HG03060 (cell line): ENCODE data around the gene HACL1.
A peak's percentile ranks its signal among the peaks of the same experiment; 100 is the strongest.

Experiments used
- ATAC-seq: cut with Tn5 transposase; IDR thresholded peaks from one replicate; pipeline ENCODE4 v1.9.1; 2021; ENCODE audit warnings: low read depth, moderate number of reproducible peaks; ENCODE audit not compliant: unreplicated experiment

Gene HACL1

GRCh38 chr3:15585111-15585845 lies 16.1 kb downstream of the HACL1 start:
- no peak for ATAC-seq

DNA sequence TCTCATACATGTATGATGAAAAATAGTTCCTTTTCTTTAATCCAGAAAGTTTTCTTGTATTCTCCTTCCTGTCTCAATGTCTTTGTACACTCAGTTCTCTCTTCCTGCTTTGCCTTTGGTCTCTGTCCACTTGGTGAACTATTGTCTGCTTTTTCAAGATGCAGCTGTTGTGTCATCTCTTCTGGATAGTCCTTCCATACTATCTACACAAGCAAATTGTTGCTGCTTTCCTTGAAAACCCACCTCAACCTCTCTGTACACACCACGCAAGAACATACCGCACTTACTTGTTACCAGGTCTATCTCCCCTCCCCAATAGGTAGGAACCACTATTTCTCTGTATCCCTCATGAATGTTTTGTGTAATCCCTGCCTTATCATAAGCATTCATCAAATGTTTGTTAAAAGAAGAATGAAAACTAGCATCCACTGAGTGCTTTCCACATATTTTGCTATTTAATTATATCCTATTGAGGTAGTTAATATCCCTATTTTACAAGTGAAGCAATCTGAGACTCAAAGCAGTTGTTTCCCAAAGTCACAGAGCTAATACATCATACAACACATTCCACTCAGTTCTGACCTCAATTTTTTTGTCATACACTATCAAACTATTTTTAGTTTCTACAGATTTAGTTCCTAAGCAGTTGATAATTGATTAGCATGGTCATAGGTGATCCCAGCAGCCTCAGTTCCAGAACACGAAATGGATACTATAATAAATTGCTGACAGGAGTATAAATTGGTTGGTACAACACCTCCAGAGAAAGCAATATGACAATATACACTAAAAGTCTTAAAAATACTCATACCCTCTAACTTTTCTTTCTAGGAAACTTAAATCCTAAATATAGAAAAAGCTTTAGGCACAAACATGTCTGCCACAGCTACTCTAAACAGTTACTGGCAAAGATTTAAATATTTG lies 19.6 kb downstream of the HACL1 start:
- no peak for ATAC-seq

GRCh38 chr3:15579051-15579450 lies 22.3 kb downstream of the HACL1 start:
- no peak for ATAC-seq

- ATAC-seq, result no peak
Observed at GRCh38 chr3:15578289-15578867, 23.0 kb downstream of the HACL1 start.

GRCh38 chr3:15576475-15576874 lies 24.9 kb downstream of the HACL1 start:
- ATAC-seq, result no peak

- ATAC-seq, result no peak
Observed at GRCh38 chr3:15575446-15575845, 25.9 kb downstream of the HACL1 start.

GRCh38 chr3:15572138-15572537 lies 29.2 kb downstream of the HACL1 start:
- no peak for ATAC-seq

- no peak for ATAC-seq
Observed at GRCh38 chr3:15563190-15563589, 38.2 kb downstream of the HACL1 start.

DNA sequence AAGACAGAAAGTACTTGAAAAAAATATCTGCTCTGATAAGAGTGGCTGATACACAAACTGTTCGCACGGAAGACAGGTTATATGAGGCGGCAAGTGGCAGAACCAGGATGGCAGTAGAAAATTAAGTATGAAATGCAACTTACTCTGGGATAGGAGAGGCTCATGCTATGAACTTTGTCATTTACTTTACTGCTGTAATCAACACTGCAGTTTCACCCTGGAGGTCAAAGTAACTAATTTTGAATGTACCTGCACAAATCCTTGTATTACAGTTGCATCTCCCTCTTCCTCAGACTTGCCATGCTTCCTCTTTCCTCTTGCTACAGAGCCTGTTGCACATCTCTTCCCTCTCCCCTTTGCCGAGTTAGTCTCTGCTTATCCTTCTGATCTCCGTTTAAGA lies 38.8 kb downstream of the HACL1 start:
- no peak for ATAC-seq

- ATAC-seq, result no peak
Observed at GRCh38 chr3:15558581-15558980, 42.8 kb downstream of the HACL1 start.

DNA sequence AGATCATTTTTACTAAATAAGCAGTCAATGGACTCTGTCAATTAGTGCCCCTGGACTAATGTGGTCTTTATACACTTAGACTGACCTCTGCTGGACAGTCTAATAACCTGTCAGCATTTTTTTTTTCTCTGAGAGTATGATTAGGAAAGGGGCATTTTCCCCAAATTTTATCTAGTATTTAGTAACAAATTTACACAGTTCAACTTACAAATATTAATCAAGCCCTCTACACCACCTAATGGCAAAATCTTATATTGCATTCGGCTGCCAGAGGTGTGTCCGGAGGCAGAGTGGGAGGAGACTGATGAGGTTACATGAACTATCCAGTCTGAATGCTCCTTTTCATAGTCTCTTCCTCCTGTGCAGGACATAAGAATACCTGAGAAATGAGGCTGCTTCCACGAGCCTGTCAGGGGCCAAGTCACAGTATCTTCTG lies 43.8 kb downstream of the HACL1 start:
- ATAC-seq, result peak; percentile 57

DNA sequence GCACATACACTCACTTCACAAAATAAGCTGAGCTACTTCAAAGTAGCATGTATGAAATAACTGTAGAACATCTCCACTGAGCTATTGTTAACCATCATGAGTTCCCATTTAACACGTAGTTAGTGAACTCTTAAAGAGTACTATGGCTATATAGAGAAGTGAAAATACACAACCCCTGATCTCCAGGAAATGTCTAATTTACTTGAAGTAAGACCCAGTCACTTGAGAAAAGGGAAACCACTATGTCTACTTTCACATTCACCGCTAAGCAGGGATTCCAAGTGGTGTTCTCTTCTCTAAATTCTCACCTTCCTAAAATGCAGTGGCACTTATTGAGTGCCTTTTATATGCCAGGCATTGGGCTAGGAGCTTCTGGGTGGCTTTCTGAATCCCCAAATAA lies 44.9 kb downstream of the HACL1 start:
- ATAC-seq, result peak; percentile 68

DNA sequence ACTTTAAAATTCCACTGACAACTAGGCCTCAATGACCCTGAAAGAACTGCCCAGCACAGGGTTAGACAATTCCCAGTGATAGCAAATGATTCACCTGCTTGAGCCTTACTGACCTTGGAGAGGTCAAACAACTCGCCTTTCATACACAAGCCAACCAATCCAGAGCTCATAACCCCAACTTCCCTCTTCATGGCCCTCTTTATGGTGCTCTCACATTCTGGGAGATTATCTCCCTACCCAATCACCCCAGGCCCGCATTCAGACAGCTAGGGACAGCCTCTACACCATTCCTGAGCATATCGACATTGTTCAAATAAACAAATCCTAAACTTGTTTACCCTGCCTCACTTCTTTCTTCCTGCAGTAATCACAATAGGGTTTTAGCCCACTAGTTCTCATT lies 47.6 kb downstream of the HACL1 start:
- no peak for ATAC-seq

DNA sequence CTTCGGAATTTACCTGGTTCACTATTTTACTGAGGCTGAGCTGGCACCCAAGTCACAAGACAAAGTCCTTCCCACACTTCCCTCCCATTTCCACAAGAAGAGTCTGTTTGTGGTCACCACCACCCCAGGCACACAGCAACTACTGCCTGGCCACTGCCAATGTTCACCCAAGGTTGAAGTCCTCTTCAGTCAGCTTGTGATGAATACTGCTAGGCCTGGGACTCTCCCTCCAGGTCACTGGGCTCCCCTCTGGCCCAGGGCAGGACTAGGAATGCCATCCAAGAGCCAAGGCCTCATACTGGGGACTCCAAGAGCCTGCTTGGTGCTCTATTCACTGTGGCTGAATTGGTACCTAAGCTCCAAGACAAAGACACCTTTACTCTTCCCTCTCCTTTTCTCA lies 49.5 kb downstream of the HACL1 start:
- ATAC-seq, result no peak

DNA sequence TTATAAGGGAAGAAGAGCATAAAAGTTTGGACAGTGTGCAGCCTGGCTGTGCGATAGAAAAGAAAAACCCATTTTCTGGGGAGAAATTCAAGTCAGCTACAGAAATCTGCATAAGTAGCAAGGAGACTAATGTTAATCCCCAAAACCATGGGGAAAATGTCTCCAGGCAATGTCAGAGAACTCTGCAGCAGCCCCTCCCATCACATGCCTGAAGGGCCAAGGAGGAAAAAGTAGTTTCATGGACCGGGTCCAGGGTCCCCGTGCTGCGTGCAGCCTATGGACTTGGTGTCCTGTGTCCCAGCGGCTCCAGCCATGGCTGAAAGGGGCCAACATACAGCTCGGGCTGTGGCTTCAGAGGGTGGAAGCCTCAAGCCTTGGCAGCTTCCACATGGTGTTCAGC lies 51.5 kb downstream of the HACL1 start:
- ATAC-seq, result no peak

DNA sequence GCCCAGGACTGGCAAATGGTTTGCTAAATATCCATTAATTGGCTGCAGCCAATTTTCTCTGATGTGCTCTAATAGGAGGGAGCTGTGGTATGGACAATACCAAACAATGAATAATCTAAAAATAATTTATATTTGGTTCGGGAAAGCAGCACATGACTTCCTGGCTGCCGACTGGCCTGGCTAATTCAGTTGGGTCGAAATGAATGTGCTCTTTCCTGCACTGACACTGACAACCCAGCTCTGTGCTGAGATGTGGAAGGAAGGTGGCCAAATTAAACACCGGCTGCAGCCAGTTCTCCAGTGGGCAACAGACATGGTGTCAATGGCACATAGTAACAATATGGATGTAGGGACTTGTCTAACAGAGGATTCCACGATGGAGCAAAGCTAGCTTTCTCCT lies 58.8 kb downstream of the HACL1 start:
- ATAC-seq, result no peak

DNA sequence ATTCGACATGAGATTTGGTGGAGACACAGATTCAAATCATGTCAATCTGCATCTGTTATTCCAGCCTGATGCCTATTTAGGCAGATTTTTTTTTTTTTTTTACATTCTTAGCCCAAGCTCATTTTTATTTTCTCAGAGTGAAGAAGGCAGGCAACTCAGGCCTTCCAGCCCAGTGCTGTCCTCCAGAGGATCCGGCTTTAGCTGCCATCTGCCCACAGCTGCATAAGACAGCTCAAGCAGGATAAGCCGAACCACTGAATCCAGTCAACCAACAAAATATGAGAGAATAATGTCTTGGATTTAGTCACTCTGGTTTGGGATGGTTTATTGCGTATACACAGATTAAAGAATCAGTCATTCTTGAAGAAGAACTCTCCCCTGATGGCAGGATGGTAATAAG lies 60.0 kb downstream of the HACL1 start:
- no peak for ATAC-seq

DNA sequence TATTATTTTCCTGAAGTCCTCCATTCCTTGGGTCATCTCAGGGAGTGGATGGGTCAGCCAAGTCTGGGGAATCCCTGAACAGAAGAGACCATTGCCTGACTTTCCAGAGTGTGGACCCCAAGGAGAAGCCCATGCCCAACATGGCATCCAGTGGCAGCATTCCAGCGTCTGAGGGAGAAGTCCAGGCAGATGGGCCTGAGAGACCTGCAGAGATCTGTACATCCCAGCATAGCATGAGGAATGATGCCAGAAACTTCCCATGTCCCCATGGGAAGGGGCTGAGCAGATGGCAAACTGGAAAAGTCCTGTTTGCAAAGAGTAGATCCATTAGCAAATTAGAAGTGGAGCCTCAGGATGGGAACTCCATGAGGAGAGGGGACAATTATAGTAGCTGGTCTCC lies 62.3 kb downstream of the HACL1 start:
- no peak for ATAC-seq

DNA sequence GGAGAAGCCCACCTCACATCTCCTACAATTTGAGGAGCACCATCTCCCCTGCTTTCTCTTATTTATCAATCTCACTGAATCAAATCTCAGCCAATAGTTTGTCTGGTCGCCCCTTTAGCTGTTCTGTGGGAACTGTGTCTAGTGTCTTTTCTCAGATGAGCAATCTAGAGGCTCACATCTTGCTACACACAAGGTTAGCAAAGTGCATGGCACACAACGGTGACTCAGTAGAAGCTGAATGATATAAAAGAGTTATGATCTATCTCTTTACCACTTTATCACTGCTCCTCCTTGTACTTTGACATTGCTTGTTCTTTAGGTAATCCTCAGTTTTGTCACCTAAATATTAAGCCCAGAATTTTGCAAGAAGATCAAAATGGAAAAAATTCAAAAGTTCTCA lies 63.0 kb downstream of the HACL1 start:
- no peak for ATAC-seq

DNA sequence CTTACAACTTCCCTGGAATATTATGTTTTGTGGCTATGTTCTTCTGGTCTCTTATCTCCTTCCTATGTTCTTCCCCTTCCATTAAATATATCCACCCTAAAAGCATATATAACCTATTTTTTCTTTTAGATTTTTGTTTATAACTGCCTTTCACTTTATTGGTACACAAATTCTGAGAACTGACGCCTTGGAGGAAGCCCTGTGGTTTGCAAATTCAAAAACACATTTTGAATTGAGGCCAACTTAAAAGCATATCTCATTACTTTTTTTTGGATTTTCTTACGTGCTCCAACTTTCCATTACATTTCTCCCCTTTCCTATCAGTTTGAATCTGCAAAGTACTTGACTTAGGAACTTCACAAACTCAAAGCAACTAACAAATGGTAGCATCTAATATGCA lies 64.5 kb downstream of the HACL1 start:
- ATAC-seq, result no peak

DNA sequence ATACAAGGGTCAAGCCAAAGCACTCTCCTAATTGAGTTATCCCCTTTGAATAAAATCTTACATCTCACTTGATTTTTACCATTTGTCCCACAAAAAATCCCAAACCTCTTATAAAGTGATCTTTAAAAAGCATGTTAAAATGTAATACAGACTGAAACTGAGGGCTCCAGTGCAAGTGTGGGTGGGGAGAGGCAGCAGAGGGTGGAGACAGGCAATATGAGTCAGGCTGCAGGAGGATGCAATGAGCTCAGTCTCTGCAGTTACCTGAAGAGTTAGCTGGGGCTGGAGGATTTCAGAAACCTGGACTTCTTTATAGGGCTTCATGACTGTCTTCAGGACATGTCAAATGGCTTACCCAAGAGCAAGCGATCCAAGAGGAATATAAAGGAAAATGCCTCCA lies 65.6 kb downstream of the HACL1 start:
- ATAC-seq, result no peak
